Fibroblast of mammary gland (primary cell): ENCODE measurements around the gene IL1B.

Experiments
- DNase-seq: peaks from one replicate; pipeline ENCODE4 v3.0.0-alpha.2; 2010; ENCODE audit warnings: low read depth
- H3K4me3 ChIP-seq: 2 replicates; pipeline ENCODE4 v1.5.1; 2011; ENCODE audit warnings: low read depth, mild to moderate bottlenecking, low read length, moderate library complexity; ENCODE audit not compliant: control insufficient read depth
- CTCF ChIP-seq: conservative IDR thresholded peaks from 2 replicates; pipeline ENCODE4 v1.5.1; 2011; ENCODE audit warnings: low read depth, low read length, inconsistent platforms; ENCODE audit not compliant: control insufficient read depth, insufficient read depth

The IL1B gene

GRCh38 chr2:112789186-112789585, 47.4 kb downstream of the IL1B start:
- H3K4me3 ChIP-seq: no peak overlapping the region
- TF ChIP-seq CTCF: no peak
- DNase-seq: no peak

GRCh38 chr2:112788653-112789052, 47.9 kb downstream of the IL1B start:
- no peak overlapping the region for H3K4me3 ChIP-seq
- no peak for TF ChIP-seq CTCF
- DNase-seq: no peak

GRCh38 chr2:112787729-112788393, 48.7 kb downstream of the IL1B start:
- DNase-seq: no peak
- H3K4me3 ChIP-seq: no peak overlapping the region
- no peak for TF ChIP-seq CTCF

GRCh38 chr2:112787294-112787693, 49.3 kb downstream of the IL1B start:
- no peak for TF ChIP-seq CTCF
- DNase-seq: no peak
- no peak overlapping the region for H3K4me3 ChIP-seq

DNA sequence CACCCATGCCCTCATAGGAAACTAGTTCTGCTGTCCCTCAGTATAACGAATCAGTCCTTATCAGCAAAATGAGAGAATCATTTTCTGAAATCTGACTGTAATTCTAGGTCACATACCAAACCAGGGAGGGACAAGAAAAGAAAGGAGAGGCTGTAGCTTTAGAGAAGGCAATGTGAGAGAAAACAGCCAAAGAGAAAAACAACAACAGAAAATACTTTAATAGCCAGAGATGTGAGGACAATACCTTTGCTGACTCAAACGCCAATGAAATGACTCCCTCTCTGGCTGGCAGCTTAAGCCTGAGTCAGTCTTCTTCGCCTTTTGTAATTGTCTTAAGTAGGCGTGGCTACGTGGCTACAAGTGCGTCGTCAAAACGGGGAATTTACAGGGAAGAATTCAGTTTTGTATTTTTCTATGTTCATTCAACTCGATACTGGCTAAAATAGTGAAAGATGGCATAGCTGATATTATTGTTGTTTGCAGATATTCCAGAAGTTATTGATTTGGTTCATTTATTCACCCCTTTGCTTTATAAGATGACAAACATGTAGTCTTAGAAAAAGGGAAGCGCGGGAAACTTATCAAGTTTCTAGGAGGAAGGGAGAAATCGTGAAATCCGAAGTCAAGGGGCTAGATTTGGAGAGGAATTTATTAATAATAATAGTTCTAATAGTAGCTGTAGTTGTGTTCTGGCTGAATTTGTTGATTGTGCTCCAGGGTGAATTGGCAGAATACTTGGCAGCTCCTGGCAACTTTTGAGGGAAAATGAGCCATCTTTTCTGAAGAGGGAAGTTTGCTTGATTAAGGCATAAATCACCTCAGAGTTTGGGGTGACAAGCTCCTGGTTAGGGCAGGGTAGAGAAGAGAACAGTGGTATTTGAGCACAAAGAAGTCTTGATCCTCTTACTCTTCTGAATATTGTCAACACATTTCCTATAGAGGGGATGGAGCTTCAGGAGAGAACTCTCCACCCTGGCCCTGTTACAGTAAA, 52.1 kb downstream of the IL1B start, which contains the start of gene IL1A:
Gene IL1A, minus strand, starts transcription at position 295 of the 991 bp plus-strand sequence. CDS start 723 bp downstream, outside the sequence.
- DNase-seq: peak; percentile 79
- H3K4me3 ChIP-seq: no peak within 1 kb of the TSS
- TF ChIP-seq CTCF: no peak

DNA sequence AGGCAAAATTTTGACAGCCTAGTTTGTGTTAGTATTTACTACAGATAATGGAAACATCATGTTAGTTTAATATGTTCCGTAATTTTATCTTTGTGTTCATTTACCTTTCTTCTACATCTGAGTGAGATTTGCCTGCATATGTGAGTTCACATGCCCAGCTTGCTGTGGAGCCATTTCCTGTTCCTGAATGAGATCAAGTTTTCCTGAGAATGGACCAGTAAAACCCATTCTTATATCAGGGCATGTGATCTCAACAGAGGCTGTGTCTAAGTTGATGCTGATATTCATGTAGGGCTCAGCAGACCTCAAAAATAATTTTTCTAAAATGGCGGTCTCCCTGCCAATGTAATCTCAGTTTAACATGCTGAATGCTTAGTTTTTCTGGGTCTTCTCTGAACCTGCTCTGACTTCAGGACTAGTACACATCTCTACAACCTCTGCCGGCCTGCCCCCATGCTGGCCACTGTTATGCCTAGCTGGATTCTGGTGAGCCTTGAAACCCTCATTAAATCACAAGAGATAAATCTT, 53.3 kb downstream of the IL1B start:
- no peak for TF ChIP-seq CTCF
- H3K4me3 ChIP-seq: no peak overlapping the region
- no peak for DNase-seq
